Bronchial smooth muscle cell (primary cell): ENCODE measurements around the gene ELAVL3. TPM values are rescaled to one million over a fixed set of nuclear protein-coding genes. Genes with fewer than 3 reads are reported as not detected.

Experiments used
- total RNA-seq: library from RNA; depleted of rRNA; stranded (reverse); fragments of >200 nt; gene quantifications from 2 replicates; pipeline ENCODE4 v1.2.1, GENCODE V29; 2014

The ELAVL3 gene
- under 0.01 TPM in 1 of 2 replicates, not detected in the other for total RNA-seq

DNA sequence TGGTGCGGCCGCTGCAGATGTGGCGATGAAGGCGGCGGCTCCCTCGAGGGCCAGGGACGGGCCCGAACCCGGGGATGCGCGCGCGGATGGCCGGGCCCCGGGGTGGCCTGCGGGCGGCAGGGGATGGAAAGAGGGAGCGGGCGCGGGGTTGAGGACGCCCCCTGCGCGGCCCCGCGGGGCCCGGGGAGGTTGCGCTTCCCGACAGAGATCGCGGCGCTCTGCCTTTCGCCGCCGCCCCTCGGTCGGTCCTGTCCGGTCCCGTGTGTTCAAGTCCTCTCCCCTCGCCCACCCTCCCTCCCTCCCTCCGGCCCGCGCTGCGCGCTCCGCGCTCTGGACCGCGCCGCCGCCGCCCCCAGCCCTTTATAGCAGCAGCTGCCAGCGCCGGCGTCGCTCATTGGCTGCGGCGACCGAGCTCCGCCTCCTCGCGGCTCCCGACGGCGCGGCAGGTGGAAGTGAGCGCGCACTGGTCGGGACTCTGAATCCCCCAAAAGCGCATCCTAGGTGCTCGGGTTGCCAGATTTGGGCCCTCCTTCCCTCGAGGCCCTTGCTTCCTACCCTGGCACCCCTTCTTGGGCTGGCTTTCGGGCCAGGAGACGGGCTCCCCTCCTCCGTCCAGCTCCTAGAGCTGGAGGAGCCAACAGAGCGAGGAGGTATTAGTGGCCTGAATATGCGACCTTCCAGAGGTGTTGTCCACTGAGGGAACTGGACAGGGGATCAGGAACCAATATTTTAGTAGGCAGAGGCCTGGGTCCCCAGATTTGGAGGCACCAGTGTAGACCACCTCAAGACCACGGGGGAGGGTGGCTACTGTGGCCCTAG is at the start of gene ELAVL3:
TSS of gene ELAVL3 (minus strand) at position 332 of the 819 bp plus-strand sequence. CDS start 438 bp downstream, outside the sequence.

DNA sequence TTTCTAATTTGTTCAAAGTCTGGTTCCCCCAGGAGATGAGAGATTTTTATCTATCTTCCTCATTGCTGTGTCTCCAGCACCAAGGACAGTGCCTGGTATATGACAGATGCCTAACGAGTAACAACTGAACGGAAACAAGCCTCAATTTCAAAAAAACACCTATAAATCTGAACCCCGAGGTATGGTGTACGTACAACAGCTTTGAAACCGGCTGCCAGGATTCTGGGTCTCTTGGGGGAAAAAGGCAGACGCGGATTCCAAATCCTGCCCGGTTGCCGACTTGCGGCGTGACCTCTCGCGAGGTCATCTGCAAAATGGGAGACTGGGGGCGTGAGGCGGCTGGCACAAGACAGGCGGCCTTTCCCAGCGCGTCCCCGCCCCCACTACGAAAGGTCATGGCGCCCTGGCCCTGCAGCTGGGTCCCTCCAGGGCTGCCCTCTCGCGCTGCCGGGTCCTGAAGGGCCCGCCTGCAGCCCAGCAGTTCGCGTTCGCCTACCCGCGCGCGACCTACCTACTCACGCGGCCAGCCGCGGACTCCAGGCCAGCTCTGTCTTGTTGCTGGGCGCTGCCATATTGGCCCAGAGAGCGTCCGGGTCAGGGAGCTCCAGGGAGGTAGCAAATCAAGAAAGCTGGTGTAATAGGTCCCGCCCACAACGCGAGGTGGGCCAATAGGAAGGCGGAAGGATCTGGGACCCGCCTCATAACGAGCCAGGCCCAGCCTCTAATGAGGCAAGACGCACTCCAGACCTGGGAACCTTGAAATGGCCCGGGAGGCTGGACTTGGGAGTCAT is 47.9 kb upstream of the ELAVL3 start, which contains the start of gene ECSIT:
TSS of gene ECSIT (minus strand) at position 584 of the 791 bp plus-strand sequence. CDS start 9,964 bp downstream, outside the sequence.

DNA sequence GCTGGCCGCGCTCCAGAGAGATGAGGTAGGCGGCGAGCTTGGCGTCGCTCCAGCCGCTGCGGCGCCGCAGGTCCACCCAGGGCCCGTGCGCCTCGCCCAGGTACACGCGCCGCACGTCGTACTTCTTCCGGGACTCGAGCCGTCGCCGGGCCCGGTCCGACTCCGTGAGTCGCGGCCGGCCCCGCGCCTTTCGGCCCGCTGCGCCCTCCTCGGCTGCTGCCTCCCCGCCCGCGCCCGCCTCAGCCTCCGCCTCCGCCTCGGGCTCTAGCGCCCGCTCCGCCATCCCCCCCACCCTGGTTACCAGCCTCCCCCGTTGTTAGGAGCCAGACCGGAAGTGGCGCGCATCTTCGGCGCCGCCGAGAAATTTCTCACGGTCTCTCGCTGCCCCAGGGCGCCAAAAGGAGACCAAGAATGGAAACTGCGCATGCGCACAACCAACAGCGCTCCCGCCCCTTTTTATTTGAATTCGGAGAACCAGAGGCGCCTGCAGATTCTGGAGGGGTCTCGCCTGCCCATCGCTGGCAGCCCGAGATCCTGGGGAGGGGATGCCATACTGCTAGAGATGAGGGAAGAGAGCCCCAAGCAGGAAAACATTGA is 24.8 kb upstream of the ELAVL3 start, which contains the start of gene ZNF653:
TSS of gene ZNF653 (minus strand) at position 336 of the 597 bp plus-strand sequence. CDS start at position 283, 53 bp downstream.

DNA sequence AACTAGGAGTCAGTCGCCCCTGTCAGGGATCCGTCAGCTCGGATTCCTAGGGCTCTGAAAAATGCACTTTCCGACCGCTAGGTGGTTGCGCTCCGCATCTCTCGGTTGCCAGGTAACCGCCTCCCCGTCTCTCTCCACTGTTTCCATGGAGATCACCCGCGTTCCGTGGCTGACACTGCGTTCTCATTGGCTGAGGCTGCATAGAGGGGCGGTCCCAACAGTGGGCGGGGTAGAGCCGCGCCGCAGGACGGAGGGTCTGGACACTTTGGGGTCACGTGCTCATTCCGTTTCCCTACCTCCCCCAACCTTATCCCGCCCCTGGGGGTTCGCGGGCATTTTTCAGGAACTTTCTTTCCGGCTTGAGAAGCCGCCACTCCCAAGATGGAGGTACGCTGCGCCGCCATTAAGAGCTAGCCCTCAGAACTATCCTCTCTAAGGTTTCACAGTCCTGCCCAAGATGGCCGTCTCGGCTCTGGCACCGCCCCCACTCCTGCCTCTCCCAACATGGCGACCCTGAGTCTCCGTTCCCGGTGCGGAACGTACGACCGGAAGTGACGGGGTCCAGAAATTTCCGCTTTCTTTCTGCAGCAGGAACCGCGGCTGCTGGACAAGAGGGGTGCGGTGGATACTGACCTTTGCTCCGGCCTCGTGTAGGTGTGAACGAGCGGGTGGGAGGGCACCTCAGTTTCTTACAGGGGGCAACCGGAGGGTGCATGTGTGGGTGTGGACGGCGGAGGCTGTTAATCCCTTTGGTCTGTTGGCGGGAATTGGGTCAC is 45.6 kb downstream of the ELAVL3 start, which contains the start of the genes ODAD3 and PRKCSH:
TSS of gene ODAD3 (minus strand) at position 65 of the 776 bp plus-strand sequence. CDS start 105 bp downstream, outside the sequence.
TSS of gene PRKCSH (plus strand) at position 579 of the 776 bp plus-strand sequence. CDS start 483 bp downstream, outside the sequence.

DNA sequence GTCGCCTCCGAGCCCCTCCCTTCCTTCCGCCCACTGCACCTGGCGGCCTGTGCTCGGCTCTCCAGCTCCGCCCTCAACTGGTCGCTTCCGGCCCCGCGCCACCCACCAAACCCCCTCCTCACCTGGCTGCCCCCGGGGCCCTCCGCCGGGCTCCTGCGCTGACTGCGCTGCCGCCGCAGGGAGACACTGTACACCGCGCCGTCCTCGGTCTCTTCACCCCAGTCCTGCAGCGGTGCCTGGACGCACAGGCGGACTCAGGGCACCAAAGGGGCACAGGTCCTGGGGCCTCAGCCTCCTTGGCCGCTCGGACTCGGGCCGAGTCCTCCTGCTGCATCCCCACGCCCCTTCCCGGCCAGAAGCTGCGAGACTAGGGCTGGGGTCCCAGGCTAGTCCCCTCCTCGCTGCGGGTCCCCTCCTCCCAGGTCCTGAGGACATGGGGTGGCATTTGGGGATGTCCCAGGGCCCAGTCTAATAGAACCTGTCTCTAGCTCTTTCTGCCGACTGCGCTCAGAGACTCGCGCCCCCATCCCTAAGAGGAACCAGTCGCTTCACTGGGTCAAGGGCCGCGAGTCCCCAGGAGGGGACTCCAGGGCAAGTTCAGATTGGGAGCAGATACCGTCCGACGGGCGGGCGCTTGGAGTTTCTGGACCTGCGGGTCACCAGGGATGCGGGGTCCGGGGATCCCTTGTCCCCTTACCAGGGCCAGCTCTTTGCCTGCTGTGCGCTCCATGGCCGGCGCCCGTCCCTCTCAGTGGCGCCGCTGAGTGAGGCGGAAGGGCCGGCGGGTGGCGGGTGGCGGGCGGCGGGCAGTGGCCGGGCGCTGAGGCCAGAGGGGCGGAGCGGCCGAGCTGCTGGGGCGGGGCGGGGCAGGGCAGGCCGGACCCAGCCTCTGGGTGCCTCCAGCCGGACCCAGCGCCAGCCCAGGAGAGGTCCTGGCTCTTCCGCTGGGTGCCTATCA is 62.0 kb downstream of the ELAVL3 start, which contains the start of gene RGL3:
TSS of gene RGL3 (minus strand) at position 766 of the 958 bp plus-strand sequence. CDS start at position 730, 36 bp downstream.

Other genes starting within 250 kb of the ELAVL3 start
- gene ANGPTL8, start 241.4 kb downstream of the ELAVL3 start, total RNA-seq = not detected in 2 replicates
- gene DOCK6, start 218.5 kb downstream of the ELAVL3 start, total RNA-seq = 8.2 and 12.5 TPM in 2 replicates
- not detected in 2 replicates for gene TSPAN16, start 184.9 kb downstream of the ELAVL3 start, total RNA-seq
- gene RAB3D, start 141.4 kb downstream of the ELAVL3 start, total RNA-seq = 12.0 and 24.0 TPM in 2 replicates
- gene TMEM205, start 134.8 kb downstream of the ELAVL3 start, total RNA-seq = 64.7 and 88.6 TPM in 2 replicates
- 8.5 and 9.7 TPM in 2 replicates for gene CCDC159, start 134.5 kb downstream of the ELAVL3 start, total RNA-seq
- gene PLPPR2, start 125.6 kb downstream of the ELAVL3 start, total RNA-seq = 5.8 TPM in 2 replicates
- gene SWSAP1, start 106.4 kb downstream of the ELAVL3 start, total RNA-seq = 0.09 and 0.47 TPM in 2 replicates
- gene EPOR, start 96.7 kb downstream of the ELAVL3 start, total RNA-seq = 3.3 and 5.6 TPM in 2 replicates
- 2.7 and 4.4 TPM in 2 replicates for gene RGL3, start 61.7 kb downstream of the ELAVL3 start, total RNA-seq
- 0.79 and 1.0 TPM in 2 replicates for gene ODAD3, start 45.9 kb downstream of the ELAVL3 start, total RNA-seq
- 116 and 121 TPM in 2 replicates for gene PRKCSH, start 45.4 kb downstream of the ELAVL3 start, total RNA-seq
- 4.6 and 4.9 TPM in 2 replicates for gene ZNF653, start 24.8 kb upstream of the ELAVL3 start, total RNA-seq
- gene ECSIT, start 48.1 kb upstream of the ELAVL3 start, total RNA-seq = 29.6 and 71.3 TPM in 2 replicates
- gene CNN1, start 57.8 kb upstream of the ELAVL3 start, total RNA-seq = 5.5 and 8.2 TPM in 2 replicates
- 25.7 and 25.8 TPM in 2 replicates for gene ELOF1, start 78.2 kb upstream of the ELAVL3 start, total RNA-seq
- gene ACP5, start 96.6 kb upstream of the ELAVL3 start, total RNA-seq = 0.34 and 0.95 TPM in 2 replicates
- 15.3 and 17.3 TPM in 2 replicates for gene ZNF627, start 116.4 kb upstream of the ELAVL3 start, total RNA-seq